Panc1 (cell line): ENCODE data around the gene NPTXR. TPM values are rescaled to one million over a fixed set of nuclear protein-coding genes. Genes with fewer than 3 reads are reported as not detected.

Source experiments
- ATAC-seq: fragments of 200-7000 bp; cut with Tn5 transposase; 2 replicates; pipeline ENCODE4 v1.9.1; 2020; ENCODE audit warnings: mild to moderate bottlenecking, moderate library complexity
- BruUV-seq: library from RNA; stranded (reverse); fragments of 400-500 nt; replicated peaks from 2 replicates; lab custom pipeline; 2021; lab: Mats Ljungman, UMichigan
- CTCF ChIA-PET: fragments of 300-600 bp; sonication (Branson Sonifier 250); formaldehyde crosslinking; loops from one replicate; lab custom pipeline; 2022; ENCODE audit warnings: antibody characterized with exemption; lab: Charles Lee
- POLR2A ChIA-PET: fragments of 300-600 bp; sonication (Branson Sonifier 250); formaldehyde crosslinking; loops from one replicate; lab custom pipeline; 2022; ENCODE audit warnings: antibody characterized with exemption; lab: Charles Lee
- DNase-seq: peaks from one replicate; pipeline ENCODE4 v3.0.0-alpha.2; 2010; ENCODE audit warnings: low read depth, low spot score
- H3K27ac ChIP-seq: 2 replicates; pipeline ENCODE4 v1.5.1; 2011; ENCODE audit warnings: mild to moderate bottlenecking, low read length, inconsistent platforms
- H3K27me3 ChIP-seq: fragments of 200-500 bp; sonication (Bioruptor generic); 2 replicates; pipeline ENCODE4 v1.6.0; 2014; ENCODE audit warnings: low read length, inconsistent platforms; ENCODE audit not compliant: control insufficient read depth, insufficient read depth
- H3K36me3 ChIP-seq: fragments of 200-500 bp; sonication (Bioruptor generic); 2 replicates; pipeline ENCODE4 v1.5.1; 2014; ENCODE audit warnings: inconsistent platforms, mild to moderate bottlenecking, low read length, moderate library complexity; ENCODE audit not compliant: control insufficient read depth, insufficient read depth
- H3K4me1 ChIP-seq: 2 replicates; pipeline ENCODE4 v1.5.1; 2011; ENCODE audit warnings: inconsistent platforms, mild to moderate bottlenecking, low read length, moderate library complexity; ENCODE audit not compliant: control insufficient read depth, insufficient read depth
- H3K4me3 ChIP-seq, 2 experiments: 2 replicates each; pipeline ENCODE4 v1.5.1; 2011 to 2012; ENCODE audit warnings: low read depth in 2 of 2, low read length in 2 of 2, mild to moderate bottlenecking in 2 of 2, inconsistent platforms in 1 of 2, moderate library complexity in 1 of 2
- H3K9me3 ChIP-seq: fragments of 200-500 bp; sonication (Bioruptor generic); 2 replicates; pipeline ENCODE4 v1.5.1; 2014; ENCODE audit warnings: low read depth, mild to moderate bottlenecking, inconsistent platforms, low read length, moderate library complexity; ENCODE audit not compliant: control insufficient read depth, insufficient read depth
- POLR2AphosphoS5 ChIP-seq: IDR thresholded peaks from 2 replicates; pipeline ENCODE4 v1.6.1; 2012; ENCODE audit warnings: mild to moderate bottlenecking, low read depth, low read length, moderate library complexity
- SIN3A ChIP-seq: IDR thresholded peaks from 2 replicates; pipeline ENCODE4 v1.6.1; 2012; ENCODE audit warnings: low read depth, mild to moderate bottlenecking, low read length, moderate library complexity, borderline replicate concordance; ENCODE audit not compliant: insufficient read depth
- TCF7L2 ChIP-seq: IDR thresholded peaks from 2 replicates; pipeline ENCODE4 v1.6.1; 2011; ENCODE audit warnings: mild to moderate bottlenecking, low read depth, low read length, inconsistent platforms
- in situ Hi-C: cut with HindIII; loops from 2 replicates; pipeline ENCODE4 v1.10.0; 2016; ENCODE audit warnings: low sequenced_read_pairs, low pct_unique_long_range_greater_than_20kb
- intact Hi-C: fragments of 100-400 bp; cut with micrococcal nuclease; formaldehyde crosslinking; loops from one replicate; pipeline ENCODE4 v1.10.0; 2022; ENCODE audit not compliant: unreplicated experiment
- total RNA-seq: library from RNA; stranded (reverse); gene quantifications from one replicate; pipeline ENCODE4 v1.2.1, GENCODE V29; 2021; ENCODE audit not compliant: unreplicated experiment
- TF ChIP-seq, protein P1 (sequence below), 2 experiments: IDR thresholded peaks; 2 replicates each; pipeline ENCODE4 v1.6.1; 2011 to 2012; ENCODE audit warnings: low read depth in 2 of 2, control low read depth in 1 of 2, low read length in 1 of 2, mild to moderate bottlenecking in 1 of 2, moderate library complexity in 1 of 2; ENCODE audit not compliant: insufficient read depth in 1 of 2
- TF ChIP-seq, protein P2 (sequence below): fragments of 450-650 bp; IDR thresholded peaks from 2 replicates; pipeline ENCODE4 v1.5.1; 2017; ENCODE audit warnings: mild to moderate bottlenecking

NPTXR gene
- total RNA-seq, 1 experiment from 2014 or later: 32.6 TPM

DNA sequence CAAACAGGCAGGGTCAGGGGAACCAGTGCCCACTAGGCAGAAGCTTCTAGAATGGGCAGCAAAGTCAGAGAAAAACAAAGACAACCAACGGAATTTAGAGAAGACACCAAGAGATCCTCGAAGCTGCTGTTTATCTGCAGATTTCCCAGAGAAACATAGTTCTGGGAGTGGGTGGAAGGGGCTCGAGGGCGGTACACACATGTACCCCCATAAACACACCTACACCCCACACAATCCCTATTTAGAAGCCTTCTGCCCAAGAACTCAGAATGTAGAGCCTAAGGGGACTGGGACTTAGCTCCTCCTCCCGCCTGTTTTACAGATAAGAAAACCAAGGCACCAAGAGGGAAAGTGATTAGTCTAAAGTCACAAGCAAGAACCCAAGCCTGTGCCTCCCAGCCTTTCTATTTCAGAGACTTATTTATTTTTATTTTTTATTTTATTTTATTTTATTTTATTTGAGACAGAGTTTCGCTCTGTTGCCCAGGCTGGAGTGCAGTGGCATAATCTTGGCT, 6.4 kb downstream of the NPTXR start:
- Histone ChIP-seq H3K4me1 (peaks cover 19% of the 10 kb centered on the region), H3K4me3 (no peak overlapping the region), H3K9me3 (no peaks in the 10 kb centered on the region), H3K27me3 (no peaks in the 10 kb centered on the region), H3K36me3 (no peaks in the 10 kb centered on the region), H3K27ac (no peak overlapping the region)
- TF ChIP-seq, protein P1, sequence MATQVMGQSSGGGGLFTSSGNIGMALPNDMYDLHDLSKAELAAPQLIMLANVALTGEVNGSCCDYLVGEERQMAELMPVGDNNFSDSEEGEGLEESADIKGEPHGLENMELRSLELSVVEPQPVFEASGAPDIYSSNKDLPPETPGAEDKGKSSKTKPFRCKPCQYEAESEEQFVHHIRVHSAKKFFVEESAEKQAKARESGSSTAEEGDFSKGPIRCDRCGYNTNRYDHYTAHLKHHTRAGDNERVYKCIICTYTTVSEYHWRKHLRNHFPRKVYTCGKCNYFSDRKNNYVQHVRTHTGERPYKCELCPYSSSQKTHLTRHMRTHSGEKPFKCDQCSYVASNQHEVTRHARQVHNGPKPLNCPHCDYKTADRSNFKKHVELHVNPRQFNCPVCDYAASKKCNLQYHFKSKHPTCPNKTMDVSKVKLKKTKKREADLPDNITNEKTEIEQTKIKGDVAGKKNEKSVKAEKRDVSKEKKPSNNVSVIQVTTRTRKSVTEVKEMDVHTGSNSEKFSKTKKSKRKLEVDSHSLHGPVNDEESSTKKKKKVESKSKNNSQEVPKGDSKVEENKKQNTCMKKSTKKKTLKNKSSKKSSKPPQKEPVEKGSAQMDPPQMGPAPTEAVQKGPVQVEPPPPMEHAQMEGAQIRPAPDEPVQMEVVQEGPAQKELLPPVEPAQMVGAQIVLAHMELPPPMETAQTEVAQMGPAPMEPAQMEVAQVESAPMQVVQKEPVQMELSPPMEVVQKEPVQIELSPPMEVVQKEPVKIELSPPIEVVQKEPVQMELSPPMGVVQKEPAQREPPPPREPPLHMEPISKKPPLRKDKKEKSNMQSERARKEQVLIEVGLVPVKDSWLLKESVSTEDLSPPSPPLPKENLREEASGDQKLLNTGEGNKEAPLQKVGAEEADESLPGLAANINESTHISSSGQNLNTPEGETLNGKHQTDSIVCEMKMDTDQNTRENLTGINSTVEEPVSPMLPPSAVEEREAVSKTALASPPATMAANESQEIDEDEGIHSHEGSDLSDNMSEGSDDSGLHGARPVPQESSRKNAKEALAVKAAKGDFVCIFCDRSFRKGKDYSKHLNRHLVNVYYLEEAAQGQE (IDR thresholded peaks at IDR 0.05; ENCODE audit: insufficient read depth in 1 of 2, low read depth in 2 of 2, low read length in 1 of 2): no peak
- TF ChIP-seq TCF7L2 (no peak), SIN3A (no peak), POLR2AphosphoS5 (no peak)
- TF ChIP-seq, protein P2, sequence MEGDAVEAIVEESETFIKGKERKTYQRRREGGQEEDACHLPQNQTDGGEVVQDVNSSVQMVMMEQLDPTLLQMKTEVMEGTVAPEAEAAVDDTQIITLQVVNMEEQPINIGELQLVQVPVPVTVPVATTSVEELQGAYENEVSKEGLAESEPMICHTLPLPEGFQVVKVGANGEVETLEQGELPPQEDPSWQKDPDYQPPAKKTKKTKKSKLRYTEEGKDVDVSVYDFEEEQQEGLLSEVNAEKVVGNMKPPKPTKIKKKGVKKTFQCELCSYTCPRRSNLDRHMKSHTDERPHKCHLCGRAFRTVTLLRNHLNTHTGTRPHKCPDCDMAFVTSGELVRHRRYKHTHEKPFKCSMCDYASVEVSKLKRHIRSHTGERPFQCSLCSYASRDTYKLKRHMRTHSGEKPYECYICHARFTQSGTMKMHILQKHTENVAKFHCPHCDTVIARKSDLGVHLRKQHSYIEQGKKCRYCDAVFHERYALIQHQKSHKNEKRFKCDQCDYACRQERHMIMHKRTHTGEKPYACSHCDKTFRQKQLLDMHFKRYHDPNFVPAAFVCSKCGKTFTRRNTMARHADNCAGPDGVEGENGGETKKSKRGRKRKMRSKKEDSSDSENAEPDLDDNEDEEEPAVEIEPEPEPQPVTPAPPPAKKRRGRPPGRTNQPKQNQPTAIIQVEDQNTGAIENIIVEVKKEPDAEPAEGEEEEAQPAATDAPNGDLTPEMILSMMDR: no peak
- no peak for ATAC-seq
- intact Hi-C loops: no loop called here
- no TSS peak for BruUV-seq
- POLR2A ChIA-PET: no interaction called here
- CTCF ChIA-PET: no interaction called here
- no peak for DNase-seq
- in situ Hi-C loops: no loop called here

DNA sequence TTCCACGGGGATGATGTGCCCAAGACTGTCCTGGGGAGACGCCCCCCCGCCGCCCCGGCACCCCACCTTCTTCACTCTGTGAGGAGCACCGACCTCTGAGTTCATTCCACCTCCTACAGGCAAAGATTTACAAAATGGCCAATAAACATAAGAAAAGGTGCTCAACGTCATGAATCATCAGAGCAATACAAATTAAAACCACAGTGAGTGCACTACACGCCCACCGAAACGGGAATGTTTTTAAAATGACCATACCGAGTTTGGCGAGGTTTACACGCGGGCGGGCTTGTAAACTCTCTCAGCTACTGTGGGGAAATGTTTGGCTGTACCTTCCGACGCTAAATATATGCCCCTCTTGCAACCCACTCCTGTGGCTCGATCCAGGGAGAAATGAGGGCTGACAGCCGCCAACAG, 7.9 kb downstream of the NPTXR start:
- DNase-seq (no peak), ATAC-seq (no peak)
- no TSS peak for BruUV-seq
- in situ Hi-C loops: no loop called here
- no peaks in the 10 kb centered on the region for H3K9me3 ChIP-seq
- no peak overlapping the region for H3K27ac ChIP-seq
- intact Hi-C loops: no loop called here
- TF ChIP-seq, protein P2: no peak
- no peak for TF ChIP-seq SIN3A
- TF ChIP-seq, protein P1 (IDR thresholded peaks at IDR 0.05; ENCODE audit: insufficient read depth in 1 of 2, low read depth in 2 of 2, low read length in 1 of 2): no peak
- no peak for TF ChIP-seq POLR2AphosphoS5
- no peak for TF ChIP-seq TCF7L2
- H3K4me1 ChIP-seq: peaks cover 13% of the 10 kb centered on the region
- ChIA-PET CTCF (no interaction called here), POLR2A (no interaction called here)
- no peak overlapping the region for H3K4me3 ChIP-seq
- H3K36me3 ChIP-seq: no peaks in the 10 kb centered on the region
- no peaks in the 10 kb centered on the region for H3K27me3 ChIP-seq
